Spleen (tissue), 11 donors: ENCODE data around the gene MPIG6B. TPM values are rescaled to one million over a fixed set of nuclear protein-coding genes. Genes with fewer than 3 reads are reported as not detected.
A peak's percentile ranks its signal among the peaks of the same experiment; 100 is the strongest.

Experiments used
- DNase-seq: peaks from one replicate; pipeline ENCODE4 v3.0.0-alpha.2; 2020
- H3K27ac ChIP-seq, 8 donors: fragments of 200-600 bp; sonication (generic) in 7 of 8; 1 replicate in 4 of 8; 2 replicates in 4 of 8; pipeline versions ENCODE4 v1.5.0 to v1.8.0; 2016 to 2021; ENCODE audit warnings: inconsistent platforms in 4 of 8, mild to moderate bottlenecking in 4 of 8, moderate library complexity in 1 of 8
- H3K27me3 ChIP-seq, 7 donors: fragments of 200-600 bp; sonication (generic) in 6 of 7; replicated peaks in 1 of 7; 1 replicate in 4 of 7; 2 replicates in 3 of 7; pipeline versions ENCODE4 v1.5.0 to v1.8.0; 2016 to 2021; ENCODE audit warnings: inconsistent platforms in 3 of 7, mild to moderate bottlenecking in 1 of 7
- H3K36me3 ChIP-seq, 6 donors: fragments of 200-600 bp; sonication (generic) in 5 of 6; 1 replicate in 4 of 6; 2 replicates in 2 of 6; pipeline versions ENCODE4 v1.5.0 to v1.8.0; 2016 to 2021; ENCODE audit warnings: inconsistent platforms in 2 of 6
- H3K4me1 ChIP-seq, 6 donors: fragments of 200-600 bp; sonication (generic) in 5 of 6; 1 replicate in 3 of 6; 2 replicates in 3 of 6; pipeline versions ENCODE4 v1.5.0 to v1.8.0; 2016 to 2021; ENCODE audit warnings: inconsistent platforms in 3 of 6
- H3K4me3 ChIP-seq, 8 donors: fragments of 200-600 bp; sonication (generic) in 7 of 8; 1 replicate in 4 of 8; 2 replicates in 4 of 8; pipeline versions ENCODE4 v1.5.0 to v1.8.0; 2016 to 2021; ENCODE audit warnings: inconsistent platforms in 4 of 8, mild to moderate bottlenecking in 4 of 8, moderate library complexity in 2 of 8
- H3K9me3 ChIP-seq, 8 donors: fragments of 200-600 bp; sonication (generic) in 7 of 8; 1 replicate in 4 of 8; 2 replicates in 4 of 8; pipeline versions ENCODE4 v1.5.0 to v1.8.0; 2016 to 2021; ENCODE audit warnings: inconsistent platforms in 4 of 8
- CTCF ChIP-seq, 11 experiments: fragments of 200-600 bp in 7 of 11; fragments of 450-650 bp in 4 of 11; sonication (generic) in 4 of 11; IDR thresholded peaks in 8 of 11; conservative IDR thresholded peaks in 3 of 11; 1 replicate in 7 of 11; 2 replicates in 4 of 11; pipeline versions ENCODE4 v1.4.0 to v1.8.0; 2016 to 2021; ENCODE audit warnings: antibody characterized with exemption in 11 of 11, inconsistent platforms in 4 of 11, mild to moderate bottlenecking in 1 of 11
- POLR2A ChIP-seq, 3 donors: fragments of 450-650 bp; IDR thresholded peaks; one replicate each; pipeline ENCODE4 v1.5.1; 2017; ENCODE audit warnings: antibody characterized with exemption in 3 of 3, mild to moderate bottlenecking in 1 of 3
- POLR2AphosphoS5 ChIP-seq, 3 donors: sonication (generic); formaldehyde crosslinking; IDR thresholded peaks; one replicate each; pipeline ENCODE4 v1.5.1; 2017; ENCODE audit warnings: antibody characterized with exemption in 3 of 3
- WGBS, 5 donors: extraction: QIAGEN DNeasy Blood & Tissue Kit in 3 of 5; methylation state at CpG; one replicate each; pipeline versions ENCODE4 v1.1.5 to v1.1.7; 2013 to 2018; 5-methylcytosine and 5-hydroxymethylcytosine counted together
- intact Hi-C: fragments of 100-400 bp; cut with DNase I; formaldehyde crosslinking; loops from one replicate; pipeline ENCODE4 v1.15.0; 2023; ENCODE audit warnings: low total_unique reads
- polyA plus RNA-seq, 3 donors: library from polyadenylated mRNA; stranded (reverse); fragments of 200-250 nt; gene quantifications; one replicate each; pipeline ENCODE4 v1.2.1, GENCODE V29; 2013
- total RNA-seq, 7 donors: library from RNA; depleted of rRNA in 3 of 7; stranded (reverse); fragments of >200 nt in 3 of 7; fragmentation: NEBNext Ultra II Directional in 4 of 7; extraction: Animal tissue kit (Norgen Biotek cat#: 25700) in 4 of 7; gene quantifications; one replicate each; pipeline versions ENCODE4 v1.1.0 to v1.2.1, GENCODE V29; 2016 to 2021
- donor health status: healthy with polysubstance abuse.
- donor health status: DM: no; HTN: no; CAD: no; lungs with moderate emphysema.
- donor health status: DM: no; HTN: no; CAD: no.
- donor health status: Bipolar disorder and iron deficiency.
- donor health status: healthy.
- donor health status: DM: no; HTN: no; CAD: no.
- donor health status: DM: yes; HTN: yes; CAD: no.

Gene MPIG6B
- total and polyA plus RNA-seq, 10 donors, result 0.46 to 15.1 (median 9.3) TPM

- H3K27me3 ChIP-seq, result no peaks in the 10 kb centered on the region
- TF ChIP-seq POLR2AphosphoS5 (IDR thresholded peaks at IDR 0.05) (no peak), POLR2A (IDR thresholded peaks at IDR 0.05) (no peak), CTCF (IDR thresholded peaks at IDR 0.05 in 8 of 11, conservative IDR thresholded peaks at IDR 0.05 in 3 of 11) (no peak)
- WGBS, 5 donors, result 81 to 88% (median 85%) methylated on average over 5 of the region's 5 CpGs
- intact Hi-C loops, result no loop called here
- no peak overlapping the region for H3K4me3 ChIP-seq
- no peaks in the 10 kb centered on the region for H3K9me3 ChIP-seq
- peaks cover 0 to 38% (median 21%) of the 10 kb centered on the region in 6 donors for H3K4me1 ChIP-seq
- DNase-seq, result no peak
- H3K27ac ChIP-seq, result no peak overlapping the region
- peaks cover 0 to 78% (median 63%) of the 10 kb centered on the region in 6 donors for H3K36me3 ChIP-seq
These were observed 36.7 kb upstream of the MPIG6B start for GRCh38 chr6:31686483-31686882.

GRCh38 chr6:31687321-31687720, 35.9 kb upstream of the MPIG6B start:
- 86 to 94% (median 92%) methylated on average over 8 of the region's 8 CpGs for WGBS, 5 donors
- no peak overlapping the region for H3K4me3 ChIP-seq
- intact Hi-C loops, result no loop called here
- H3K4me1 ChIP-seq, result peaks cover 0 to 29% (median 15%) of the 10 kb centered on the region in 6 donors
- no peaks in the 10 kb centered on the region for H3K9me3 ChIP-seq
- DNase-seq, result no peak
- peak overlapping the region in 1 of 8 donors; percentile 3 for H3K27ac ChIP-seq
- no peaks in the 10 kb centered on the region for H3K27me3 ChIP-seq
- TF ChIP-seq CTCF (IDR thresholded peaks at IDR 0.05 in 8 of 11, conservative IDR thresholded peaks at IDR 0.05 in 3 of 11) (no peak), POLR2AphosphoS5 (IDR thresholded peaks at IDR 0.05) (peak in 2 of 3 donors; percentile 1 to 15), POLR2A (IDR thresholded peaks at IDR 0.05) (no peak)
- H3K36me3 ChIP-seq, result peaks cover 0 to 86% (median 72%) of the 10 kb centered on the region in 6 donors

GRCh38 chr6:31687860-31688693, 35.1 kb upstream of the MPIG6B start:
- H3K27me3 ChIP-seq, result no peaks in the 10 kb centered on the region
- peak overlapping the region in 1 of 8 donors; percentile 3 for H3K27ac ChIP-seq
- 80 to 91% (median 90%) methylated on average over 14 of the region's 14 CpGs for WGBS, 5 donors
- H3K4me1 ChIP-seq, result peaks cover 0 to 22% (median 12%) of the 10 kb centered on the region in 6 donors
- DNase-seq, result no peak
- intact Hi-C loops, result no loop called here
- H3K36me3 ChIP-seq, result peaks cover 0 to 94% (median 79%) of the 10 kb centered on the region in 6 donors
- no peak overlapping the region for H3K4me3 ChIP-seq
- H3K9me3 ChIP-seq, result no peaks in the 10 kb centered on the region
- TF ChIP-seq CTCF (IDR thresholded peaks at IDR 0.05 in 8 of 11, conservative IDR thresholded peaks at IDR 0.05 in 3 of 11), result no peak
- peak in 1 of 3 donors; percentile 1 for TF ChIP-seq POLR2AphosphoS5 (IDR thresholded peaks at IDR 0.05)
